Measurements from ENCODE around the gene ANTXR2.

The ANTXR2 gene

DNA sequence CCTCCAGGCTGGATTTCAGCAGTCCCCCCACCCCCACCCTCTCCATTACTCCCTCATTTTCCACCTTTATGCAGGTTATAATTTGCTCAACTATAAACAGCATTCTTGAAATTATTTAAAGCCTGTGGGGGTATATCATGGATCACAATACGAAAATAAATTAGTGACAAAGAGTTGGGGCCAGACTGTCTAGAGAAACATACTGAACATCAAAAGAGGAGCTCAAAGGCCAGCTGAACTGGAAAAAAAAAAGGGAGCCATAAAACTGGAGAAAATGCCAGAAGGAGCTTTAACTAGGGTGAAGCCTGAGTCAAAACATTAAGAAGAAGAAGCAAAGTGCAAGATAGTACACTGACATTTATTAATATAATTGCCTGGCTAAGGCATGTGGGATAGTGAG, 137.8 kb downstream of the ANTXR2 start:
- no peak for DNase-seq (ENCODE audit: extremely low read depth, low read depth)
- TF ChIP-seq, protein P1, sequence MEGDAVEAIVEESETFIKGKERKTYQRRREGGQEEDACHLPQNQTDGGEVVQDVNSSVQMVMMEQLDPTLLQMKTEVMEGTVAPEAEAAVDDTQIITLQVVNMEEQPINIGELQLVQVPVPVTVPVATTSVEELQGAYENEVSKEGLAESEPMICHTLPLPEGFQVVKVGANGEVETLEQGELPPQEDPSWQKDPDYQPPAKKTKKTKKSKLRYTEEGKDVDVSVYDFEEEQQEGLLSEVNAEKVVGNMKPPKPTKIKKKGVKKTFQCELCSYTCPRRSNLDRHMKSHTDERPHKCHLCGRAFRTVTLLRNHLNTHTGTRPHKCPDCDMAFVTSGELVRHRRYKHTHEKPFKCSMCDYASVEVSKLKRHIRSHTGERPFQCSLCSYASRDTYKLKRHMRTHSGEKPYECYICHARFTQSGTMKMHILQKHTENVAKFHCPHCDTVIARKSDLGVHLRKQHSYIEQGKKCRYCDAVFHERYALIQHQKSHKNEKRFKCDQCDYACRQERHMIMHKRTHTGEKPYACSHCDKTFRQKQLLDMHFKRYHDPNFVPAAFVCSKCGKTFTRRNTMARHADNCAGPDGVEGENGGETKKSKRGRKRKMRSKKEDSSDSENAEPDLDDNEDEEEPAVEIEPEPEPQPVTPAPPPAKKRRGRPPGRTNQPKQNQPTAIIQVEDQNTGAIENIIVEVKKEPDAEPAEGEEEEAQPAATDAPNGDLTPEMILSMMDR (IDR thresholded peaks at IDR 0.05; ENCODE audit: low read depth, low read length): no peak

DNA sequence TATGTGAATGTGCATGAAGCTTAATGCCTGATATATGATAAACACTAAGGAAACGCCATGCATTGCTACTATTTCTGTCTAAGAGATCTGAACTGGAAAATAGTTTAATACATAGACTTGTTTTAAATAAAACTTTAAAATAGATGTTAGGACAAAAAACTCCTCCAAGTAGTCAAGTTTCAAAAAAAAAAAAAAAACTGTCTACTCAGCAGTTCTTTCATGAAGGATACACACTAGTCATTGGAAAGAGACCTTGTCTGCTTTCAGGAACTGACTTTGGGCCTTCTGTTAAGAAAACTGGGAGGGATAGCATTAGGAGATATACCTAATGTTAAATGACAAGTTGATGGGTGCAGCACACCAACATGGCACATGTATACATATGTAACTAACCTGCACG, 138.4 kb downstream of the ANTXR2 start:
- DNase-seq (ENCODE audit: extremely low read depth, low read depth): no peak
- TF ChIP-seq, protein P1 (IDR thresholded peaks at IDR 0.05; ENCODE audit: low read depth, low read length): no peak

DNA sequence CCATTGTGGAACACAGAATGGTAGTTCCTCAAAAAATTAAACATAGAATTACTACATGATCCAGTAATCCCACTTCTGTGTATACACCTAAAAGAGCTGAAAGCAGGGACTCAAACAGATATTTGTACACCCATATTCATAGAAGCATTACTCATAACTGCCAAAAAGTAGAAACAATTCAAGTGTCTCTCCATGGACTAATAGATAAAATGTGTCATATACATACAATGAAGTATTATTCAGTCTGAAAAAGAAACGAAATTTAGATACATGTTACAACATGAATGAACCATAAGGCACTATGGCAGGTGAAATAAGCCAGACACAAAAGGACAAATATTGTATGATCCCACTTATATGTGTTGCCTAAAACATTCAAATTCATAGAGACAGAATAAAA, 145.1 kb downstream of the ANTXR2 start:
- no peak for DNase-seq (ENCODE audit: extremely low read depth, low read depth)
- TF ChIP-seq, protein P1 (IDR thresholded peaks at IDR 0.05; ENCODE audit: low read depth, low read length): no peak

DNA sequence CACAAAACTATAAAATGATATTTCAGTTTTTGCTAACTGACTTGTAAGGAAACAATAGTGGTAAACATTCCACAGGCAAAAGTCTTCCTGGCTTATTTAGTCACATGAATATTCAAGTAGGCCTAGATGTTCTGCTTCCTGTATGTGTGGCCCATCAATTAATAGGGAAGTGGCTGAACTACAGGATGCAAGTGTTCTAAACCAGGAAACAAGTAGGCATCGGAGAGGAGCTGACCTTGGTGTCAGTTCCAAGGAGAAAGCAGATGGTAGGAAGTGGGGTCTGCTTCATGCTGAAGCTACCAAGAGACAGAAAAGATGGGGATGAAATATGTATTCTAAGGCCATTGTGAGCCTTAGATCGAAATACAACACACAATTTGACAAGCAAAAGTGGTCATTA, 149.7 kb downstream of the ANTXR2 start:
- DNase-seq (ENCODE audit: extremely low read depth, low read depth): no peak
- TF ChIP-seq, protein P1 (IDR thresholded peaks at IDR 0.05; ENCODE audit: low read depth, low read length): no peak

DNA sequence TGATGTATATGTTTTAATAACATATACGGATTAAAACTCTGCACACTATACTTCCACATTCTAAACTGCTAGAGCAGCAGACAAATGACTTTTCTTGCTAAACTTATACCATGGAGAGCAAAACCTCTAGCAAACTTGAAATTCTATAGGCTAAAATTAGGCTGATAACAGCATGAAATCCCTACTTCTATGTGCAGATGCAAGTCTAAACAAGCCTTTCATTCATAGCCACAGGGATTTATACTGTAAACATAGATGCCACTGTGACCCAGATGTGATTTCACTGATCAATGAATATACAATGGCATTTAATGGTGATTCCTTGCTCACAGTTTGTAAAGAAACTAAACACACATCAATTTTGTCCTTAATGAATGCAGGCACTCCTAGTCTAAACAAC, 151.0 kb downstream of the ANTXR2 start:
- TF ChIP-seq, protein P1 (IDR thresholded peaks at IDR 0.05; ENCODE audit: low read depth, low read length): no peak
- DNase-seq (ENCODE audit: extremely low read depth, low read depth): no peak

DNA sequence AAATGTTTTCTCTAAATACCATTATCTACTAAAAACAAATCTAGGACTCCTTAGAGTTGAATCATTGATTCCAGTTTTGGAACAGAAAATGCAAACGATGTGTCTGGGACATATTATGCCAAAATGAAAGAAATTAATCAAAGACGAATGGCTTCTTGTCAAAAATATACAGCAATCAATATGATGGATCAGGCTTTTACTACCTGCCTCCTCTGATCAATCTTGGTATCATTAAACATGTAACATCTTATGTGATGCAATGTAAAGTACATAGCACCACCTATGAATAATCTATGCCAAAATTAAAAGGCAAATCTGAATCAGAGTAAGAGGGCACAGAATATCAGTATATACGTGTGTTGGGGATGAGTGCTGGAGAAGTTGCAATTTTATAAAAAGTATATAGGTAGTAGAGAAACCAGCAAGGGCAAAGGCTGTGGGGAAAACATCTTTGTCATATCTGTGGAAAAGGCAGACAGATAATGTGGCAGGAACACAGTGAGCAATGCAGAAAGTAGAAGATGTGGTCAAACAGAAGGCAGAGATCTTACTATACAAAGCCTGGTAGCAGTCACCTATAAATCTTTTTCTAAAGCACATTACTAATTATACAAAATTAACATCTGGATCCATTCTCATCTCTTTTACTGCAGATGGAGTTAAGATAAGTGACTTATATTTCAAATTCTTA, 152.7 kb downstream of the ANTXR2 start:
- no peak for DNase-seq (ENCODE audit: extremely low read depth, low read depth)
- TF ChIP-seq, protein P1 (IDR thresholded peaks at IDR 0.05; ENCODE audit: low read depth, low read length): no peak

DNA sequence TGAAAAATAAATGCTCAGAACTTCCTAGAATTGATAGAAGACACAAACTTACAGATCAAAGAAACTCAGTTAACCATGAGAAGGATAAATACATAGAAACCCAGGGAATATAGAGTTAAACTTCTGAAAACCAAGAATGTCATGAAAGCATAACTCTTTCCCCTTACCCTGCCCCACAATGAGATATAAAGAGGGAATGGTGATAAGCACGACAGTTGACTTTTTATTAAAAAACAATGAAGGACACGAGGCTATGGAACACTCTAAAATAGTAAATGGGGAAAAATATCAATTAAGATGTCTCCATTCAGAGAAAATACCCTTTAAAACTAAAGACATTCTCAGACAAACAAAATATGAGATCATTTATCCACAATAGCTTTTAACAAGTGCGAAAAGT, 154.7 kb downstream of the ANTXR2 start:
- DNase-seq (ENCODE audit: extremely low read depth, low read depth): no peak
- TF ChIP-seq, protein P1 (IDR thresholded peaks at IDR 0.05; ENCODE audit: low read depth, low read length): no peak
